ENCODE results near the gene PMEL. TPM values are rescaled to one million over a fixed set of nuclear protein-coding genes. Genes with fewer than 3 reads are reported as not detected.
A peak's percentile ranks its signal among the peaks of the same experiment; 100 is the strongest.

Gene PMEL
- total and polyA plus RNA-seq, 9 of the 15 experiments (the other 6 are each of a cell fraction or from before 2014, with no cell fraction given), result 0.36 to 2.0 (median 0.98) TPM

- TF ChIP-seq, protein P1, sequence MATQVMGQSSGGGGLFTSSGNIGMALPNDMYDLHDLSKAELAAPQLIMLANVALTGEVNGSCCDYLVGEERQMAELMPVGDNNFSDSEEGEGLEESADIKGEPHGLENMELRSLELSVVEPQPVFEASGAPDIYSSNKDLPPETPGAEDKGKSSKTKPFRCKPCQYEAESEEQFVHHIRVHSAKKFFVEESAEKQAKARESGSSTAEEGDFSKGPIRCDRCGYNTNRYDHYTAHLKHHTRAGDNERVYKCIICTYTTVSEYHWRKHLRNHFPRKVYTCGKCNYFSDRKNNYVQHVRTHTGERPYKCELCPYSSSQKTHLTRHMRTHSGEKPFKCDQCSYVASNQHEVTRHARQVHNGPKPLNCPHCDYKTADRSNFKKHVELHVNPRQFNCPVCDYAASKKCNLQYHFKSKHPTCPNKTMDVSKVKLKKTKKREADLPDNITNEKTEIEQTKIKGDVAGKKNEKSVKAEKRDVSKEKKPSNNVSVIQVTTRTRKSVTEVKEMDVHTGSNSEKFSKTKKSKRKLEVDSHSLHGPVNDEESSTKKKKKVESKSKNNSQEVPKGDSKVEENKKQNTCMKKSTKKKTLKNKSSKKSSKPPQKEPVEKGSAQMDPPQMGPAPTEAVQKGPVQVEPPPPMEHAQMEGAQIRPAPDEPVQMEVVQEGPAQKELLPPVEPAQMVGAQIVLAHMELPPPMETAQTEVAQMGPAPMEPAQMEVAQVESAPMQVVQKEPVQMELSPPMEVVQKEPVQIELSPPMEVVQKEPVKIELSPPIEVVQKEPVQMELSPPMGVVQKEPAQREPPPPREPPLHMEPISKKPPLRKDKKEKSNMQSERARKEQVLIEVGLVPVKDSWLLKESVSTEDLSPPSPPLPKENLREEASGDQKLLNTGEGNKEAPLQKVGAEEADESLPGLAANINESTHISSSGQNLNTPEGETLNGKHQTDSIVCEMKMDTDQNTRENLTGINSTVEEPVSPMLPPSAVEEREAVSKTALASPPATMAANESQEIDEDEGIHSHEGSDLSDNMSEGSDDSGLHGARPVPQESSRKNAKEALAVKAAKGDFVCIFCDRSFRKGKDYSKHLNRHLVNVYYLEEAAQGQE (IDR thresholded peaks at IDR 0.05; ENCODE audit: borderline replicate concordance), result peak; percentile 9; the same call in 1 of the 2 replicates
- TF ChIP-seq, protein P1 (CRISPR knock-in tag; IDR thresholded peaks at IDR 0.05; ENCODE audit: low read depth), result no peak
- TF ChIP-seq CSDE1 (IDR thresholded peaks at IDR 0.05) (no peak), TRIM24 (IDR thresholded peaks at IDR 0.05) (peak in 1 of 2 experiments; percentile 51; a peak in 2 of 4 replicates), GTF2F1 (IDR thresholded peaks at IDR 0.05; ENCODE audit: low read depth, low read length) (no peak), WHSC1 (IDR thresholded peaks at IDR 0.05; ENCODE audit: low read length) (no peak), KLF13 (tag; IDR thresholded peaks at IDR 0.05; ENCODE audit: borderline replicate concordance, low read depth) (no peak), ETV1 (tag; conservative IDR thresholded peaks at IDR 0.05; ENCODE audit: low read depth) (no peak), NCOA1 (IDR thresholded peaks at IDR 0.05; ENCODE audit: low read depth) (0 out of 2 replicates have a peak, but pooled peaks have one; percentile 23), CBX8 (IDR thresholded peaks at IDR 0.05; ENCODE audit: borderline replicate concordance, extremely low read depth, low read depth, low read length, poor library complexity, severe bottlenecking) (no peak), NCOR1 (IDR thresholded peaks at IDR 0.05) (no peak; the same call in none of the 2 replicates), FOXJ2 (tag; IDR thresholded peaks at IDR 0.05) (no peak), FOSL1 (tag; conservative IDR thresholded peaks at IDR 0.05) (no peak), MCM5 (IDR thresholded peaks at IDR 0.05; ENCODE audit: low read depth) (no peak), TCFL5 (CRISPR knock-in tag; conservative IDR thresholded peaks at IDR 0.05) (no peak), E2F3 (CRISPR knock-in tag; IDR thresholded peaks at IDR 0.05) (no peak), HNRNPUL1 (IDR thresholded peaks at IDR 0.05; ENCODE audit: low read length) (no peak), ZBTB7A (IDR thresholded peaks at IDR 0.05; ENCODE audit: borderline replicate concordance, control insufficient read depth, low read depth, low read length) (peak; percentile 85), HMG20B (CRISPR knock-in tag; IDR thresholded peaks at IDR 0.05) (no peak), PTTG1 (tag; IDR thresholded peaks at IDR 0.05; ENCODE audit: low read depth) (no peak), RBM17 (IDR thresholded peaks at IDR 0.05; ENCODE audit: borderline replicate concordance, low read depth, low read length) (no peak), ZNF79 (CRISPR knock-in tag; IDR thresholded peaks at IDR 0.05; ENCODE audit: low read depth) (no peak)
Observed at GRCh38 chr12:55927588-55928502, 38.0 kb downstream of the PMEL start, which contains the start of gene PYM1 (continued).
